Esophagus muscularis mucosa (tissue), 4 donors: ENCODE data around the gene DNAH10.

Experiments used
- EP300 ChIP-seq: sonication (generic); formaldehyde crosslinking; IDR thresholded peaks from one replicate; pipeline ENCODE4 v1.6.1; 2017; ENCODE audit warnings: antibody characterized with exemption
- POLR2A ChIP-seq: fragments of 450-650 bp; IDR thresholded peaks from one replicate; pipeline ENCODE4 v1.6.1; 2017; ENCODE audit warnings: antibody characterized with exemption, moderate library complexity, mild to moderate bottlenecking, low read depth
- TF ChIP-seq, protein P1 (sequence below), 3 experiments: fragments of 200-600 bp in 2 of 3; fragments of 450-650 bp in 1 of 3; sonication (generic) in 2 of 3; IDR thresholded peaks; one replicate each; pipeline ENCODE4 v1.5.1; 2017 to 2019; ENCODE audit warnings: antibody characterized with exemption in 3 of 3, mild to moderate bottlenecking in 2 of 3, moderate library complexity in 1 of 3

DNA sequence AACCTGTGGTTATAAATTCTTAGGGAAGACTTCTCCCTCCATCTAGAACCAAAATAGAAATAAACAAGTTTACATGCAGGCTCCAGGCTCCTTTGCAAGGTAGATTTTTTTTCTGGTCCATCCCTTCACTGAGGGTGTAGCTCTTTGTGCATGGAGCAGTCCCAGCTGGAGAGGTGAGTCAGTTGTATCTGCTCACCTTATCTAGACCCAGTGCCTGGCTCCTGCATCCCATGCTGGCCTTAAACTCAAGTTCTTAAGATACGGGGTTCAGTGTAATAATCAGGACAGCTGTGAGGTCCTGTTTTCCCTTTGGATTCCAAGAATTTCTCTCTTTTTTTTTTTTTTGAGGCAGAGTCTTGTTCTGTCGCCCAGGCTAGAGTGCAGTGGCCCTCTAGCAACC is 35.1 kb upstream of the DNAH10 start:
- TF ChIP-seq EP300 (no peak), POLR2A (no peak)
- TF ChIP-seq, protein P1, sequence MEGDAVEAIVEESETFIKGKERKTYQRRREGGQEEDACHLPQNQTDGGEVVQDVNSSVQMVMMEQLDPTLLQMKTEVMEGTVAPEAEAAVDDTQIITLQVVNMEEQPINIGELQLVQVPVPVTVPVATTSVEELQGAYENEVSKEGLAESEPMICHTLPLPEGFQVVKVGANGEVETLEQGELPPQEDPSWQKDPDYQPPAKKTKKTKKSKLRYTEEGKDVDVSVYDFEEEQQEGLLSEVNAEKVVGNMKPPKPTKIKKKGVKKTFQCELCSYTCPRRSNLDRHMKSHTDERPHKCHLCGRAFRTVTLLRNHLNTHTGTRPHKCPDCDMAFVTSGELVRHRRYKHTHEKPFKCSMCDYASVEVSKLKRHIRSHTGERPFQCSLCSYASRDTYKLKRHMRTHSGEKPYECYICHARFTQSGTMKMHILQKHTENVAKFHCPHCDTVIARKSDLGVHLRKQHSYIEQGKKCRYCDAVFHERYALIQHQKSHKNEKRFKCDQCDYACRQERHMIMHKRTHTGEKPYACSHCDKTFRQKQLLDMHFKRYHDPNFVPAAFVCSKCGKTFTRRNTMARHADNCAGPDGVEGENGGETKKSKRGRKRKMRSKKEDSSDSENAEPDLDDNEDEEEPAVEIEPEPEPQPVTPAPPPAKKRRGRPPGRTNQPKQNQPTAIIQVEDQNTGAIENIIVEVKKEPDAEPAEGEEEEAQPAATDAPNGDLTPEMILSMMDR (IDR thresholded peaks at IDR 0.05) = no peak
